ENCODE results near the gene RNF213. TPM values are rescaled to one million over a fixed set of nuclear protein-coding genes. Genes with fewer than 3 reads are reported as not detected.
"Not testable (repeated sequence)": the region's sequence is repeated elsewhere in the genome, so short reads cannot be mapped to it uniquely, and the experiment has no call there.

RNF213 gene
- polyA plus RNA-seq, 1 of the 3 experiments (the other 2 are of a cell fraction): 57.5 TPM

- TF ChIP-seq YY1 (IDR thresholded peaks at IDR 0.05; ENCODE audit: low read depth) (no peak), ELF1 (IDR thresholded peaks at IDR 0.05) (no peak), SMC3 (IDR thresholded peaks at IDR 0.05; ENCODE audit: low read depth, low read length) (no peak), USF2 (IDR thresholded peaks at IDR 0.05; ENCODE audit: borderline replicate concordance, low read depth, low read length) (no peak), TCF12 (IDR thresholded peaks at IDR 0.05) (no peak)
These were observed 69.6 kb downstream of the RNF213 start (continued) for GRCh38 chr17:80330276-80330675.

- H3K9me2 ChIP-seq; H3F3A ChIP-seq (replicated peaks; ENCODE audit: insufficient read depth); H3K4me2 ChIP-seq; H2AFZ ChIP-seq (ENCODE audit: low read depth); H3K27ac ChIP-seq (ENCODE audit: low read depth in 2 of 2, low read length in 1 of 2); DNase-seq; H4K20me1 ChIP-seq (ENCODE audit: insufficient read depth); H3K4me1 ChIP-seq (ENCODE audit: control insufficient read depth in 1 of 2, insufficient read depth in 2 of 2, low read depth in 1 of 2, low read length in 1 of 2); H3K4me3 ChIP-seq (ENCODE audit: low read depth in 2 of 2, low read length in 1 of 2); H3K9ac ChIP-seq; H3K27me3 ChIP-seq (ENCODE audit: insufficient read depth); POLR2A ChIA-PET; H3K79me2 ChIP-seq (ENCODE audit: insufficient read depth); H3K9me3 ChIP-seq: not testable (repeated sequence)
- CTCF ChIA-PET: interaction anchor here (0.6 kb wide), 1 partner anchor 325 kb away, joined by 3 read pairs; no protein-coding TSS in a partner anchor
- peaks cover 70% of the 10 kb centered on the region in 2 experiments for H3K36me3 ChIP-seq (replicated peaks in 1 of 2; ENCODE audit: control insufficient read depth in 1 of 2, insufficient read depth in 2 of 2, low read length in 1 of 2)
- WGBS (ENCODE audit: low lambda C conversion rate): 93% methylated on average over 6 of the region's 6 CpGs
These were observed 70.3 kb downstream of the RNF213 start for GRCh38 chr17:80330938-80331337.

DNA sequence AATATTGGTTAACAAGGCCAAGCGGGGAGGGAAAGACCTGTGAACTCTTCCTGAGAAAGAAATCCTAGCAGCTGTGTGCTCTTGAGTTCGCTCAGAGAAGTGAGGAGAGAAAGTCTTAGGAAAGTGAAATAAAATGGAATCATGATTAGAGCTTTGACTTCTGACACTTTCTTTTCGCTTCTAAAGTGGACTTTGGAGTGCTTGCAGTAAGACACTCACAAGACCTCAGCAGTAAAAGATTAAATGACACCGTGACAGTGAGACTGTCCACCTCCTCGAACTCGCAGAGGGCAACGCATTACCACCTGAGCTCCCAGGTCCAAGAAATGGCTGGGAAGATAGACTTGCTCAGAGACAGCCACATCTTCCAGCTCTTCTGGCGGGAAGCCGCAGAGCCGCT, 71.2 kb downstream of the RNF213 start:
- Histone ChIP-seq H3K9me3 (no peaks in the 10 kb centered on the region), H3K4me2 (no peak overlapping the region), H3K27me3 (ENCODE audit: insufficient read depth) (no peaks in the 10 kb centered on the region), H3K9ac (no peak overlapping the region), H3K9me2 (no peaks in the 10 kb centered on the region), H3K36me3 (replicated peaks in 1 of 2; ENCODE audit: control insufficient read depth in 1 of 2, insufficient read depth in 2 of 2, low read length in 1 of 2) (peaks cover 69 to 73% of the 10 kb centered on the region in 2 experiments), H3K79me2 (ENCODE audit: insufficient read depth) (no peaks in the 10 kb centered on the region), H3F3A (replicated peaks; ENCODE audit: insufficient read depth) (no peaks in the 10 kb centered on the region), H3K27ac (ENCODE audit: low read depth in 2 of 2, low read length in 1 of 2) (no peak overlapping the region), H4K20me1 (ENCODE audit: insufficient read depth) (no peaks in the 10 kb centered on the region), H3K4me1 (ENCODE audit: control insufficient read depth in 1 of 2, insufficient read depth in 2 of 2, low read depth in 1 of 2, low read length in 1 of 2) (no peaks in the 10 kb centered on the region), H2AFZ (ENCODE audit: low read depth) (no peak overlapping the region), H3K4me3 (ENCODE audit: low read depth in 2 of 2, low read length in 1 of 2) (no peak overlapping the region)
- POLR2A ChIA-PET: no interaction called here
- TF ChIP-seq NFIC (IDR thresholded peaks at IDR 0.05; ENCODE audit: borderline replicate concordance) (no peak), ZBTB33 (IDR thresholded peaks at IDR 0.05; ENCODE audit: borderline replicate concordance, low read depth) (no peak)
- TF ChIP-seq, protein P1, sequence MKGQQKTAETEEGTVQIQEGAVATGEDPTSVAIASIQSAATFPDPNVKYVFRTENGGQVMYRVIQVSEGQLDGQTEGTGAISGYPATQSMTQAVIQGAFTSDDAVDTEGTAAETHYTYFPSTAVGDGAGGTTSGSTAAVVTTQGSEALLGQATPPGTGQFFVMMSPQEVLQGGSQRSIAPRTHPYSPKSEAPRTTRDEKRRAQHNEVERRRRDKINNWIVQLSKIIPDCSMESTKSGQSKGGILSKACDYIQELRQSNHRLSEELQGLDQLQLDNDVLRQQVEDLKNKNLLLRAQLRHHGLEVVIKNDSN (IDR thresholded peaks at IDR 0.05; ENCODE audit: borderline replicate concordance, low read depth): no peak
- DNase-seq: no peak
- WGBS (ENCODE audit: low lambda C conversion rate): 83% methylated on average over 7 of the region's 10 CpGs
- CTCF ChIA-PET: interaction anchor here (1.4 to 1.6 kb wide), 2 partner anchors 12 to 33 kb away, joined by 3 to 4 read pairs; no protein-coding TSS in a partner anchor

All from SK-N-SH (cell line).